Ureter (tissue), 1 donor: ENCODE measurements around the gene TBCE. TPM values are rescaled to one million over a fixed set of nuclear protein-coding genes. Genes with fewer than 3 reads are reported as not detected.

Experiments
- DNase-seq: peaks from one replicate; pipeline ENCODE4 v3.0.0-alpha.2; 2020; ENCODE audit warnings: low spot score
- total RNA-seq: library from RNA; stranded (reverse); gene quantifications from one replicate; pipeline ENCODE4 v1.2.4, GENCODE V29; 2023
- donor health status: DM: yes; HTN: yes; CAD: no.

Gene TBCE
- total RNA-seq = 30.7 TPM

- DNase-seq = peak; percentile 97
Measured at GRCh38 chr1:235367000-235367908, at the start of gene TBCE. TBCE (plus strand) TSS chr1:235367427; CDS start chr1:235380050, 12,623 bp downstream.

DNA sequence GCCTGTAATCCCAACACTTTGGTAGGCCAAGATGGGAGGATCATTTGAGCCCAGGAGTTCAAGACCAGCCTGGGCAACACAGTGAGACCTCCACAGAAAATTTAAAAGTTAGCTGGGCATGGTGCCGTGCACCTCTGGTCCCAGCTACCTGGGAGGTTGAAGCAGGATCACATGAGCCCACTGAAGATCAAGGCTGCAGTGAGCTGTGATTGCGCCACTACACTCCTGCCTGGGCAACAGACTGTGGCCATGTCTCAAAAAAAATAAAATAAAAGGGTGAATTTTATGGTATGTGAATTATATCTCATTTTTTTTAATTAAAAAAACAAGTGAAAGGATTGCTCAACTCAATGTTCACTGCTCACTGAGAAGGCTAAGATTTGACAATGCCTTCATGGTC is 48.0 kb upstream of the TBCE start:
- no peak for DNase-seq

GRCh38 chr1:235320521-235321179 is 46.6 kb upstream of the TBCE start:
- no peak for DNase-seq

DNA sequence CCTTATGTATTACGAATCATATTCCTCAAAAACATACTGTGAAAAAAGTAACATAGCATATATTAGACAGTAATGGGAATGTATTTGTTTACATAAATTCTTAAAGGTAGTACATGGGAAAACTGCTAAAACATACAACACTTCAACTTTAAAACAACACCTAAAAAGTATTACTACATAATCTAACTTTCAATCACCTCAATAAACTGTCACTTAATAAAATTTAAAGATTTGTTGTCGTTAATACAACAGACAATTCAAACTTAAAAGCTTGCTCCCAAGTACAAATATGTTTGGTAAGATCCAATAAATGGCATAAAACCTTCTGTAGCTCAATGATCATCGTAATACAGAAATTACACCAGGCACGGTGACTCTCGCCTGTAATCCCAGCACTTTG is 42.9 kb upstream of the TBCE start:
- no peak for DNase-seq

DNA sequence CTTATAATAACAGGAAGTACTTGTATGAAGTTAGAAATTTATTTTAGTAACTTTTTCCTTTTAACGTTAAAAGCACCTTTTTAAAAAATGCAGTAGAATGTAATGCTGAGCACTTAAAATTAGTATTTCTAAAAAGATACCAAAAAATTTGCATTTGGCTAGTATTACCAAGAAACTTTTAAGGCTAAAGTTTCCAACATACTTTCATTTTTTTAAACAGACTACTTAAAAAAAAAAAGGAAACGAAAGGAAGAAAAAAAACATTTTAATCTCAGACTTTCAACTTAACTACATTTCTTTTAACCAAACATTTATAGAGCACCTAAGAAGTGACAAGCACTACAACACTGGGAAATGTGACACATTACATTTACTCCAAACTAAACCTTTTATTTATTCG is 42.1 kb upstream of the TBCE start:
- DNase-seq = no peak

GRCh38 chr1:235325854-235326253 is 41.4 kb upstream of the TBCE start:
- DNase-seq = no peak

DNA sequence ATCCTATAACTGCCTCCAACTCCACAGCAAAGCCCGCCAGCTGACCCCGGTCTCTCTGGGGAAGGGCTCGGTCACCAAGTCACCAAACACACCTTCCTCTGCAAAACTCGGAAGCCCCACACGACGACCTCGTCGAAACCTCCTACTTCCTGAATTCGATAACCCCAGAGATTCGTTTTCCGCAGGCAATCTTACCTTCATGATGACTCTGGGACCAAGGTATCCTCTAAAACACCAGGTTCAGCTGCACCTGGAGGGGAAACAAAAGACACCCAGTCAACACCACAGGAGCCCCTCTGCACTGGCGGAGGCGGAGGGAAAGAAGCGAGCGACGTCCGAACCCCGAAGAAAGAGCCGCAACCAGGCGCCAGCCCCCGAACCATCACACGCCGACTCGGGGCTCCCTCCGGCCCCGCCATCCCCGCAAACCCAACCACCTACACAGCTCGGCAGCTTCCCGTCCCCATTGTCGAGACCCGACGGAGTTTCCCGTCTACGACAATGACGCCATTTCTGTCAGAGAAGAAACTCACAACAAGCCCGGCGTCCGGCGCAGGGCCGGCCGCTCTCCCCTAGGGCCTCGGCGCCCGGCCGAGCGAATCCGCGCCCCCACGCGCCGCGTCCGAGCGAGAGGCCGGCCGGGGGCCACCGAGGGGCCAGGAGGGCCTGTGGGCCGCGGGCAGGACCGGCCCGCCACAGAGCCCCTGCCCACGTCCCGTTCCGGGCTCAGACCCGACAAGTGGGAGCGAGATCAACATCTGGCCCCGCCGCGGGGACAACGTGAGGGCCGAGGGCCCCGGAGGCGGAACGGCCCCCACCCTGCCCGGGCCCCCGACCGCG is 40.3 kb upstream of the TBCE start:
- DNase-seq = peak; percentile 52

DNA sequence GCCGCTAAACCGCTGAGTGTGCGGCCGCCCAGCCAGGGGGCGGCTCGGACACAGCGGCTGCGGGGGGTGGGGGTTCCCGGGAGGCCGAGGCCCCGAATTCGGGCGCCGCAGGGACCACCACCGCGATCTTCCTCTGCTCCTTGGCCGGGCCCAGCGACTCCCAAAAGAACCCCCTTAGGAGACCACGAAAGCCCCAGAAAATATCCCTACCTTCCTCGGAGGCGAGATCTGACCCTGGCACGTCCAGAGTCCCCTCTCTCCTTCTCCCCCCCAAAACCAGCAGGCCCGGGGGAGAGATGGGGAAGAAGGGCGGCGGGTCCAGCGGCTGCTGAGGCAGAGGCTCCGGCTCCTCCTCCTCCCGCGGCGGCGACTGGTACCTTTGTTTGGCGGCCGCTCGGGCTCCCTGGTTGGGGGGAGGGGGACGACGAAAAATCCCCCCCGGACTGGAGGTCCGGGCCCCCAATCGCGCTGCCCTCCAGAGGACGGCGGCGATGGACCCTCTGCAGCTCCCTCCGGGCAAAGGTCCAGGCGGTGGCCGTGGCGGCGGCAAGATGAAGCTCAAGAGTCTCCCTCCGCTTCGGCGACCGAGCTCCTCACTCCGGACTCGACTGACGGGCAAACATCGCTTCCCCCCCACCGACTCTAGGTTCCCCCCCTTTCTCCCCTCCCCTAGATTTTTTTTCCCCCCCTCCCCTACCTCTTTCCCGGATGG is 39.5 kb upstream of the TBCE start, which contains the start of gene ARID4B:
Gene ARID4B (minus strand): TSS at position 621 of the 712 bp plus-strand sequence. CDS start 1,260 bp downstream, outside the sequence.
- DNase-seq = no peak

GRCh38 chr1:235328271-235329138 is 38.7 kb upstream of the TBCE start, which contains the start of gene GGPS1:
GGPS1 (plus strand) TSS chr1:235328570; CDS start chr1:235335265, 6,695 bp downstream.
- DNase-seq = peak; percentile 98

- DNase-seq = peak; percentile 49
Measured at GRCh38 chr1:235329139-235329902, 37.9 kb upstream of the TBCE start.

DNA sequence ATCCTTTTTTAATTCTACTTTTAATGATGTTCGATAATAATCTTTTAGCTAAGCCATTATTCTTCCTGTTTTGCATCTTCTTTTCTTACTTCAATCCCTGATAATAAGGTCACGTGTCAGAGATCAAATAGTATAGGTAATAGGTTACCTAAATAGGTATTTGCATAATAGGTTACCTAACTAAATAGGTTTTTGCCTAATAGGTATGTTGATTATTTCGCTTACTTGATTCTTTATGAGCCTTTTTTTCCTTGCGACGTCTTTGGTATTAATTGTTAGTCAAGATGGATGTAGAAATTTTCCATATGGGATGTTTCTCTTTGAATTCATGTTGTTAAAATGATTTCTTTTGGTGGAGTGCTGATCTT is 36.3 kb upstream of the TBCE start:
- no peak for DNase-seq

DNA sequence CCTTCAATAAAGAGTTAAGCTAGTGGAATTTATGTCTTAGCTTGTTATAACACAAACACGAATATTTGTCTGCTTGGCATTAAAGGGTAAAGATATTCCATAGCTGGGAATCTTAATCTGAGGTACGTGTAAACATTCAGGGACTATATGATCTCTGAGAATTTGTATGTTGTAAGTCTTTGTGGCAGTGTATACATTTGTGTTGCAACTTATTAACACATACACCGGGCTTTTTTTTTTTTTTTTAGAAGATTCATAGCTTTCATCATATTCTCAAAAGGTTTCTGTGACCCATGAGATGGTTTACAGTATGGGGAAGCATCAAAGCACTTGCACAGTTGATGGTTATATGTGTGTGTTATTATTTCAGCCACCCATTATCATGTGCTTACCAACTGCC is 35.8 kb upstream of the TBCE start:
- no peak for DNase-seq

GRCh38 chr1:235336903-235337302 is 30.3 kb upstream of the TBCE start:
- DNase-seq = no peak

DNA sequence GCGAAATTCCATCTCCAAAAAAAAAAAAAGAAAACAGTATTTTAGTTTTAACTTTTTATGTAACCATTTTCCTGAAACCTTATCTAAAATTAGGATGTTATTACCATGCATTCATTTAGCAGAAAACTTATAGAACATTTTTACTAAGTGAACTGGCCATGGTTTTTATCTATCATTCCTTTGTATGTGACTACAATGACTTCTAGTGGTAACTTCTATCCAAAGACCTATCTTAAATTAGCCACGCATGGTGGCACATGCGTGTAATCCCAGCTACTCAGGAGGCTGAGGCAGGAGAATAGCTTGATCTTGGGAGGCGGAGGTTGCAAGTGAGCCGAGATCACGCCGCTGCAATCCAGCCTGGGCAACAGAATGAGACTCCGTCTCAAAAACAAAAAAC is 27.5 kb upstream of the TBCE start:
- DNase-seq = no peak

GRCh38 chr1:235341334-235341733 is 25.9 kb upstream of the TBCE start:
- no peak for DNase-seq

- DNase-seq = no peak
Measured at GRCh38 chr1:235342039-235342438, 25.2 kb upstream of the TBCE start.

DNA sequence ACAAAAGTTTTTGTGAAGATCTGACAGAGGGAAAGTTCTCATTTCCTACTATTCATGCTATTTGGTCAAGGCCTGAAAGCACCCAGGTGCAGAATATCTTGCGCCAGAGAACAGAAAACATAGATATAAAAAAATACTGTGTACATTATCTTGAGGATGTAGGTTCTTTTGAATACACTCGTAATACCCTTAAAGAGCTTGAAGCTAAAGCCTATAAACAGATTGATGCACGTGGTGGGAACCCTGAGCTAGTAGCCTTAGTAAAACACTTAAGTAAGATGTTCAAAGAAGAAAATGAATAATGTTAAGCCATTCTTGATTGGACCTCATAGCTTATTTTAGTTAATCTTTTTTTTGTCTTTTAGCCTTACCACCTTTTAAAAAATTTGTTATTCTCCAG is 24.8 kb upstream of the TBCE start:
- DNase-seq = no peak

DNA sequence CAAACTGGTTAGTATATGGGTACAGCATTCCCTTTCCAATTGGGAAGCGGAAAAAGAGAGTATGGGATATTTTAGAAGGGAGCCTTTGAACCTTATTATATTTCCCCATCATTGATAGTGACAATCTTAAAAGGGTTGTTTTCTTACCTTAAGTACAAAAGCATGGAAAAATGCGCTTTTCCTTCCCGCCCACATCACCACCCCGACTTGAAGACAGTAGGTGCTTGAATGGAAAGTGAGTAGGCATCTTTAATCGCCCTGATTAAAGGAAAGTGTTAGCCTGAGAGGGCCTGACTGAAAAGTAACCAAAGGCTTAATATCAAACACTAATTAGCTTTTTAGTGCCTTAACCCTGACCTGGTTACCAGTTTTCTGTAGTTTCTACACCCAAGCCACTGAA is 23.5 kb upstream of the TBCE start:
- DNase-seq = no peak

- DNase-seq = no peak
Measured at GRCh38 chr1:235351441-235351840, 15.8 kb upstream of the TBCE start.

- no peak for DNase-seq
Measured at GRCh38 chr1:235351898-235352297, 15.3 kb upstream of the TBCE start.
